ENCODE data around the gene ABCC8. TPM values are rescaled to one million over a fixed set of nuclear protein-coding genes. Genes with fewer than 3 reads are reported as not detected.

Gene ABCC8
- total and polyA plus RNA-seq, 9 donors = 0.38 to 1.8 (median 0.71) TPM; not detected in 2

DNA sequence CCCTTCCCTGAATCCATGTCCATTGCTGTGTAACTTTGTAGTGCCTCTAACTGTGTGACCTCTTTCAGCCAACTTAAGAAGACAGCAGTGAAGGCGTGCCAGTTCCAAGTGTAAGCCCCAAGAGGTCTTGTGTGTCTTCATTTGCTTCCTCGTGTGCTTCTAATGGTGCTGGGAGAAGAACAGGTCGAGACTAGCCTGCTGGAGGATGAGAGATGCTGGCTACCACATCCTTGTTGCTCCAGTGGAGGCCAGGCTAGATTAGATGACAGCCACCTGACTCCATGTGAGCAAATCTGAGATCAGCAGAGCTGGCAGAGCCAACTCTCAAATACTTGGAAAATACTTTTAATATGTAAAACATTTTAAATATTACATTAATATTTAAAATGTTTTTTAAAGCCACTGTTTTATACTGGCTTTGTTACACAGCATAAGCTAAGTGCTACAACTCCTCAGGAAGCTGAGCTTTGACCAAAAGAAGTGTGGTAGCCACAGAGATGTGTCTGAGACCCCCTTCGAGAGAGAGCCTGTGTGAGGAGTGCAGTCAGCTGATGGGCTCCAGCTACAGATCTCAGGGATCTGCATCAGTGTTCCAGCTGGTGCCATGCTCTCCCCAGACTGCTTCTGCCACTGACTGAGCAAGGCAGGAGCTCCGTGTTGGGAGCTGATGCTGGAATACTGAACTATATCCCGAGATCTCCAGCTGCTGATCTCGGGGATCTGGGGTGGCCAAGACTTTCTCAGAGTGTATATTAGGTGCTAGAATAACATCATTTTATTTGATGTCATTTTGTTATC lies 97.1 kb downstream of the ABCC8 start:
- WGBS, 3 donors = 83 to 91% (median 87%) methylated on average over 7 of the region's 7 CpGs
- Histone ChIP-seq H3K4me3 (no peak overlapping the region), H3K36me3 (no peaks in the 10 kb centered on the region), H3K9me3 (peaks cover 0 to 6% of the 10 kb centered on the region in 2 donors), H3K4me1 (ENCODE audit: insufficient read depth) (no peaks in the 10 kb centered on the region), H3K27me3 (no peaks in the 10 kb centered on the region), H3K27ac (no peak overlapping the region)
- no peak for DNase-seq
- TF ChIP-seq EP300 (IDR thresholded peaks at IDR 0.05) = no peak
- TF ChIP-seq, protein P1, sequence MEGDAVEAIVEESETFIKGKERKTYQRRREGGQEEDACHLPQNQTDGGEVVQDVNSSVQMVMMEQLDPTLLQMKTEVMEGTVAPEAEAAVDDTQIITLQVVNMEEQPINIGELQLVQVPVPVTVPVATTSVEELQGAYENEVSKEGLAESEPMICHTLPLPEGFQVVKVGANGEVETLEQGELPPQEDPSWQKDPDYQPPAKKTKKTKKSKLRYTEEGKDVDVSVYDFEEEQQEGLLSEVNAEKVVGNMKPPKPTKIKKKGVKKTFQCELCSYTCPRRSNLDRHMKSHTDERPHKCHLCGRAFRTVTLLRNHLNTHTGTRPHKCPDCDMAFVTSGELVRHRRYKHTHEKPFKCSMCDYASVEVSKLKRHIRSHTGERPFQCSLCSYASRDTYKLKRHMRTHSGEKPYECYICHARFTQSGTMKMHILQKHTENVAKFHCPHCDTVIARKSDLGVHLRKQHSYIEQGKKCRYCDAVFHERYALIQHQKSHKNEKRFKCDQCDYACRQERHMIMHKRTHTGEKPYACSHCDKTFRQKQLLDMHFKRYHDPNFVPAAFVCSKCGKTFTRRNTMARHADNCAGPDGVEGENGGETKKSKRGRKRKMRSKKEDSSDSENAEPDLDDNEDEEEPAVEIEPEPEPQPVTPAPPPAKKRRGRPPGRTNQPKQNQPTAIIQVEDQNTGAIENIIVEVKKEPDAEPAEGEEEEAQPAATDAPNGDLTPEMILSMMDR (IDR thresholded peaks at IDR 0.05) = no peak
- intact Hi-C loops (cut with DNase I) = loop anchor here in 3 of 4 donors (5.0 to 10.0 kb wide), 3 partner anchors 123 to 613 kb away; no protein-coding TSS in a partner anchor

DNA sequence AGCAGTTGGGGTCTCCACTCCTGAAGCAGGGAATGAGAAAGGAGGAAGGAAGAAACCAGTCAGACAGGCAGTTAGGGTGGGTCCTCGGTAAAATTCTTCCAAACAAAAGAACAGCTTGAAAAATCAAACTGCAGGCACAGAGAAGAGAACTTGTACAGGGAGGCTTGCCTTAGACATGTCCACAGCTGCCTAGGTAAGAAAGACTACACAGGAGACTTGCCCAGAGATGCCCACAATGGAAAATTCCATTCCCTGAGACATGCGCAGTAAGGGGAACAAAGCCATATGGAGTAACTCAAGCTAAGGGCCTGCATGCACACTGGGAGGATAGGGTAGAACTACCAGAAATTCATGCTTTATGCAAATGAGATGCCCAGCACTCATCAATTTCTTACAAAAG lies 98.0 kb downstream of the ABCC8 start:
- intact Hi-C loops (cut with DNase I) = no loop called here
- no peak for DNase-seq
- Histone ChIP-seq H3K4me1 (ENCODE audit: insufficient read depth) (no peaks in the 10 kb centered on the region), H3K27me3 (no peaks in the 10 kb centered on the region), H3K9me3 (peaks cover 0 to 6% of the 10 kb centered on the region in 2 donors), H3K4me3 (no peak overlapping the region), H3K36me3 (no peaks in the 10 kb centered on the region), H3K27ac (no peak overlapping the region)
- TF ChIP-seq, protein P1 (IDR thresholded peaks at IDR 0.05) = no peak
- TF ChIP-seq EP300 (IDR thresholded peaks at IDR 0.05) (no peak), POLR2A (IDR thresholded peaks at IDR 0.05) (no peak)
- 66 to 88% (median 72%) methylated on average over 2 of the region's 2 CpGs for WGBS, 3 donors

GRCh38 chr11:17376493-17376892 lies 100.2 kb downstream of the ABCC8 start:
- Histone ChIP-seq H3K27ac (no peak overlapping the region), H3K4me3 (no peak overlapping the region), H3K9me3 (peaks cover 0 to 18% of the 10 kb centered on the region in 2 donors), H3K36me3 (no peaks in the 10 kb centered on the region), H3K27me3 (no peaks in the 10 kb centered on the region), H3K4me1 (ENCODE audit: insufficient read depth) (no peaks in the 10 kb centered on the region)
- TF ChIP-seq POLR2A (IDR thresholded peaks at IDR 0.05) = no peak
- TF ChIP-seq, protein P1 (IDR thresholded peaks at IDR 0.05) = no peak
- TF ChIP-seq EP300 (IDR thresholded peaks at IDR 0.05) = no peak
- WGBS, 3 donors = 79 to 89% (median 79%) methylated on average over 3 of the region's 3 CpGs
- no peak for DNase-seq
- intact Hi-C loops (cut with DNase I) = no loop called here

- Histone ChIP-seq H3K27ac (no peak overlapping the region), H3K4me3 (no peak overlapping the region), H3K9me3 (peaks cover 0 to 26% of the 10 kb centered on the region in 2 donors), H3K36me3 (no peaks in the 10 kb centered on the region), H3K27me3 (no peaks in the 10 kb centered on the region), H3K4me1 (ENCODE audit: insufficient read depth) (no peaks in the 10 kb centered on the region)
- intact Hi-C loops (cut with DNase I) = no loop called here
- TF ChIP-seq, protein P1 (IDR thresholded peaks at IDR 0.05) = no peak
- TF ChIP-seq EP300 (IDR thresholded peaks at IDR 0.05) (no peak), POLR2A (IDR thresholded peaks at IDR 0.05) (no peak)
- WGBS, 3 donors = 73 to 89% (median 88%) methylated on average over 5 of the region's 5 CpGs
- DNase-seq = no peak
Measured at GRCh38 chr11:17375547-17375946, 101.1 kb downstream of the ABCC8 start.

Data from ovary (tissue), 9 donors.